Measurements from ENCODE around the gene DHRS7C.

The DHRS7C gene

GRCh38 chr17:9725575-9725974 lies 65.8 kb downstream of the DHRS7C start:
- Mint-ChIP-seq H3K27me3 (ENCODE audit: low read depth, poor library complexity) (peaks cover 5% of the 10 kb centered on the region), H3K36me3 (ENCODE audit: low read depth) (no peaks in the 10 kb centered on the region), H3K27ac (no peak overlapping the region), H3K9me3 (no peaks in the 10 kb centered on the region), H3K4me1 (peaks cover 30% of the 10 kb centered on the region), H3K4me3 (no peak overlapping the region)
- no peak for DNase-seq
- no peak for TF ChIP-seq CTCF (IDR thresholded peaks at IDR 0.05)
